ENCODE results near the gene RELA.

RELA gene

DNA sequence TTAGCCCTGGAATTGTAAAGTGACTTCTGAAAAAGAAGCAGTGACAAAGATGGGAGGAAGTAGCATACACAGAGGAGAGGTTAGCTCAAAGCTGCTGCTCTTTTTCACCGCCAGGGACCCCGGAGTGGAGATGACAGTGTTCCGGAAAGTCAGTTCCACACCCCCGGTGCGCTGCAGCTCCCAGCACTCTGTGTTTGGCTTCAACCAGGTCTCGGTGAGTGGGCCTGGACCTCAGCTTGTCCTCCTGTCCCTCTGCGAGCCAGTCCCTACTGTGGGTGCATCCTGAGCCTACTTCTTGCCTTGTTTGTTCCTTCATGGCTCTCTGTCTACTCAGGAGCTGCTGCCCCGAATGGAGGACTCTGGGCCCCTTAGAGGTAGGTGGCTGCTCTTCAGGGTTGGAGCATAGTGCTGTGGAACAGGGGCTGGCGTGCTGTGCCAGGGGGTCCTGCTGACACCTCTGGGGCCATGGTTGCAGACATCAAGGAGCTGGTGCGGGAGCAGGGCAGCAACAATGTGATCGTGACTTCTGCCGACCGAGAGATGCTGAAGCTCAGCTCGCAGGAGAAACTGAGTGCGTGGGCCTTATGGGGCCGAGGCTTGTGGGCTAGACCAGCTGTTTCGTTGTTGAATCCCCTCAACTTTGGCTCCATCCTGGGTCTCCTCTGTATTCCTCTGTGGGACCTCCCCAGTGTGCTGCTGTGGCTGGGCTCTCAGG is 45.4 kb downstream of the RELA start:
- Histone ChIP-seq H3K36me3 (ENCODE audit: control insufficient read depth in 2 of 2, insufficient read depth in 1 of 2, low read length in 2 of 2) (peaks cover 0 to 66% of the 10 kb centered on the region in 2 experiments; a peak in 1 of 3 replicates), H3K4me3 (ENCODE audit: low read depth, low read length) (no peak overlapping the region)
- POLR2A ChIA-PET, result interaction anchor here (0.6 to 1.4 kb wide), 2 partner anchors 16 to 21 kb away, joined by 3 to 6 read pairs; no protein-coding TSS in a partner anchor

DNA sequence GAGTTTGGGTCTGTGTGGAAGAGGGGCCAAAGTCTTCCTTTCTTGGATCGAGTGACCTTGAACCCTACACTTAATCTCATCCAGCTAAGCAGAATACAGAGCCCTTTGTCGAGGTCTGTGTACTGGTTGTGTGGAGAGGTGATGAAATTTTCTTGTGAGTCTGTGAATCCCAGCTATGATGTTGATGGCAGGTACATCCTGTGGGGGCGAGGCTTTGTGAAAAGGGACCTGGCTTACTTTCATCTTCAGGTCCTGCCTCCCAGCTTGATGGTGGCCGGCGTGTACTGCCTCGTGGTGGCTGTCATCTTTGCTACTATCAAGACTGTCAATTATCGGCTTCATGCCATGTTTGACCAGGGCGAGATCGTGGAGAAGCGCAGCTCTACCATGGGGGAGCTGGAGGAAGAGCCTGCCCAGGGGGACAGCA is 46.1 kb downstream of the RELA start:
- H3K36me3 ChIP-seq (ENCODE audit: control insufficient read depth in 2 of 2, insufficient read depth in 1 of 2, low read length in 2 of 2), result peaks cover 0 to 65% of the 10 kb centered on the region in 2 experiments; a peak in 1 of 3 replicates
- H3K9me3 ChIP-seq (ENCODE audit: control insufficient read depth, insufficient read depth, low read depth, low read length), result no peaks in the 10 kb centered on the region
- CTCF ChIA-PET, result interaction anchor here (0.9 to 1.3 kb wide), 2 partner anchors 33 to 243 kb away, joined by 3 to 4 read pairs; partner anchors contain the start of gene MUS81
- POLR2A ChIA-PET, result interaction anchor here (0.6 kb wide), 1 partner anchor 20 kb away, joined by 6 read pairs; no protein-coding TSS in a partner anchor
- H3K4me3 ChIP-seq (ENCODE audit: low read depth, low read length), result peak overlapping the region; percentile 91
- H3K27ac ChIP-seq (ENCODE audit: extremely low read depth, low read depth, low read length), result peak overlapping the region; percentile 79
- no peaks in the 10 kb centered on the region for H3K4me1 ChIP-seq (ENCODE audit: control insufficient read depth, insufficient read depth, low read length)
- TF ChIP-seq SCRT2 (tag by site-specific recombination; IDR thresholded peaks at IDR 0.05) (0 out of 2 replicates have a peak, but pooled peaks have one; percentile 26), TCF7L2 (IDR thresholded peaks at IDR 0.05; ENCODE audit: borderline replicate concordance, low read depth, low read length) (no peak), ZSCAN30 (tag by site-specific recombination; IDR thresholded peaks at IDR 0.05) (no peak), ZNF2 (tag by site-specific recombination; IDR thresholded peaks at IDR 0.05) (no peak), YY2 (tag by site-specific recombination; IDR thresholded peaks at IDR 0.05) (no peak), ZNF623 (tag by site-specific recombination; IDR thresholded peaks at IDR 0.05) (no peak), ZBTB20 (tag by site-specific recombination; IDR thresholded peaks at IDR 0.05) (no peak), ZNF529 (tag by site-specific recombination; IDR thresholded peaks at IDR 0.05; ENCODE audit: insufficient replicate concordance) (peak; percentile 96), ZNF747 (tag by site-specific recombination; IDR thresholded peaks at IDR 0.05) (no peak), ZNF292 (tag by site-specific recombination; IDR thresholded peaks at IDR 0.05; ENCODE audit: borderline replicate concordance, low read depth) (no peak), ZNF341 (tag by site-specific recombination; IDR thresholded peaks at IDR 0.05; ENCODE audit: low read depth) (peak; percentile 42; the same call in 1 of the 2 replicates)
- TF ChIP-seq, protein P1, sequence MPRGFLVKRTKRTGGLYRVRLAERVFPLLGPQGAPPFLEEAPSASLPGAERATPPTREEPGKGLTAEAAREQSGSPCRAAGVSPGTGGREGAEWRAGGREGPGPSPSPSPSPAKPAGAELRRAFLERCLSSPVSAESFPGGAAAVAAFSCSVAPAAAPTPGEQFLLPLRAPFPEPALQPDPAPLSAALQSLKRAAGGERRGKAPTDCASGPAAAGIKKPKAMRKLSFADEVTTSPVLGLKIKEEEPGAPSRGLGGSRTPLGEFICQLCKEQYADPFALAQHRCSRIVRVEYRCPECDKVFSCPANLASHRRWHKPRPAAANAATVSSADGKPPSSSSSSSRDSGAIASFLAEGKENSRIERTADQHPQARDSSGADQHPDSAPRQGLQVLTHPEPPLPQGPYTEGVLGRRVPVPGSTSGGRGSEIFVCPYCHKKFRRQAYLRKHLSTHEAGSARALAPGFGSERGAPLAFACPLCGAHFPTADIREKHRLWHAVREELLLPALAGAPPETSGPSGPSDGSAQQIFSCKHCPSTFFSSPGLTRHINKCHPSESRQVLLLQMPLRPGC (tag by site-specific recombination; IDR thresholded peaks at IDR 0.05), result no peak

More for the DNA sequence above, 45.4 kb downstream of the RELA start:
- Histone ChIP-seq H3K27ac (ENCODE audit: extremely low read depth, low read depth, low read length) (no peak overlapping the region), H3K4me1 (ENCODE audit: control insufficient read depth, insufficient read depth, low read length) (no peaks in the 10 kb centered on the region), H3K9me3 (ENCODE audit: control insufficient read depth, insufficient read depth, low read depth, low read length) (no peaks in the 10 kb centered on the region)
- no peak for TF ChIP-seq ZNF311 (tag by site-specific recombination; IDR thresholded peaks at IDR 0.05; ENCODE audit: borderline replicate concordance)
- TF ChIP-seq ZNF473 (tag by site-specific recombination; IDR thresholded peaks at IDR 0.05), result no peak
- no peak for TF ChIP-seq ZNF629 (tag by site-specific recombination; IDR thresholded peaks at IDR 0.05)
- TF ChIP-seq, protein P2, sequence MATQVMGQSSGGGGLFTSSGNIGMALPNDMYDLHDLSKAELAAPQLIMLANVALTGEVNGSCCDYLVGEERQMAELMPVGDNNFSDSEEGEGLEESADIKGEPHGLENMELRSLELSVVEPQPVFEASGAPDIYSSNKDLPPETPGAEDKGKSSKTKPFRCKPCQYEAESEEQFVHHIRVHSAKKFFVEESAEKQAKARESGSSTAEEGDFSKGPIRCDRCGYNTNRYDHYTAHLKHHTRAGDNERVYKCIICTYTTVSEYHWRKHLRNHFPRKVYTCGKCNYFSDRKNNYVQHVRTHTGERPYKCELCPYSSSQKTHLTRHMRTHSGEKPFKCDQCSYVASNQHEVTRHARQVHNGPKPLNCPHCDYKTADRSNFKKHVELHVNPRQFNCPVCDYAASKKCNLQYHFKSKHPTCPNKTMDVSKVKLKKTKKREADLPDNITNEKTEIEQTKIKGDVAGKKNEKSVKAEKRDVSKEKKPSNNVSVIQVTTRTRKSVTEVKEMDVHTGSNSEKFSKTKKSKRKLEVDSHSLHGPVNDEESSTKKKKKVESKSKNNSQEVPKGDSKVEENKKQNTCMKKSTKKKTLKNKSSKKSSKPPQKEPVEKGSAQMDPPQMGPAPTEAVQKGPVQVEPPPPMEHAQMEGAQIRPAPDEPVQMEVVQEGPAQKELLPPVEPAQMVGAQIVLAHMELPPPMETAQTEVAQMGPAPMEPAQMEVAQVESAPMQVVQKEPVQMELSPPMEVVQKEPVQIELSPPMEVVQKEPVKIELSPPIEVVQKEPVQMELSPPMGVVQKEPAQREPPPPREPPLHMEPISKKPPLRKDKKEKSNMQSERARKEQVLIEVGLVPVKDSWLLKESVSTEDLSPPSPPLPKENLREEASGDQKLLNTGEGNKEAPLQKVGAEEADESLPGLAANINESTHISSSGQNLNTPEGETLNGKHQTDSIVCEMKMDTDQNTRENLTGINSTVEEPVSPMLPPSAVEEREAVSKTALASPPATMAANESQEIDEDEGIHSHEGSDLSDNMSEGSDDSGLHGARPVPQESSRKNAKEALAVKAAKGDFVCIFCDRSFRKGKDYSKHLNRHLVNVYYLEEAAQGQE (tag by site-specific recombination; IDR thresholded peaks at IDR 0.05), result no peak
- no peak for TF ChIP-seq SCRT1 (tag by site-specific recombination; IDR thresholded peaks at IDR 0.05; ENCODE audit: borderline replicate concordance)
- no peak for TF ChIP-seq ZNF169 (tag by site-specific recombination; IDR thresholded peaks at IDR 0.05)
- TF ChIP-seq ZSCAN23 (tag by site-specific recombination; IDR thresholded peaks at IDR 0.05), result no peak
- TF ChIP-seq ZNF660 (tag by site-specific recombination; IDR thresholded peaks at IDR 0.05), result no peak
- TF ChIP-seq ZNF416 (tag by site-specific recombination; IDR thresholded peaks at IDR 0.05), result no peak
- TF ChIP-seq ZNF48 (tag by site-specific recombination; IDR thresholded peaks at IDR 0.05), result no peak
- TF ChIP-seq ZFP41 (tag by site-specific recombination; IDR thresholded peaks at IDR 0.05; ENCODE audit: borderline replicate concordance), result no peak
- TF ChIP-seq, protein P3, sequence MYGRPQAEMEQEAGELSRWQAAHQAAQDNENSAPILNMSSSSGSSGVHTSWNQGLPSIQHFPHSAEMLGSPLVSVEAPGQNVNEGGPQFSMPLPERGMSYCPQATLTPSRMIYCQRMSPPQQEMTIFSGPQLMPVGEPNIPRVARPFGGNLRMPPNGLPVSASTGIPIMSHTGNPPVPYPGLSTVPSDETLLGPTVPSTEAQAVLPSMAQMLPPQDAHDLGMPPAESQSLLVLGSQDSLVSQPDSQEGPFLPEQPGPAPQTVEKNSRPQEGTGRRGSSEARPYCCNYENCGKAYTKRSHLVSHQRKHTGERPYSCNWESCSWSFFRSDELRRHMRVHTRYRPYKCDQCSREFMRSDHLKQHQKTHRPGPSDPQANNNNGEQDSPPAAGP (tag by site-specific recombination; IDR thresholded peaks at IDR 0.05), result no peak
- no peak for TF ChIP-seq MYNN (tag by site-specific recombination; IDR thresholded peaks at IDR 0.05; ENCODE audit: borderline replicate concordance)
- TF ChIP-seq, protein P4, sequence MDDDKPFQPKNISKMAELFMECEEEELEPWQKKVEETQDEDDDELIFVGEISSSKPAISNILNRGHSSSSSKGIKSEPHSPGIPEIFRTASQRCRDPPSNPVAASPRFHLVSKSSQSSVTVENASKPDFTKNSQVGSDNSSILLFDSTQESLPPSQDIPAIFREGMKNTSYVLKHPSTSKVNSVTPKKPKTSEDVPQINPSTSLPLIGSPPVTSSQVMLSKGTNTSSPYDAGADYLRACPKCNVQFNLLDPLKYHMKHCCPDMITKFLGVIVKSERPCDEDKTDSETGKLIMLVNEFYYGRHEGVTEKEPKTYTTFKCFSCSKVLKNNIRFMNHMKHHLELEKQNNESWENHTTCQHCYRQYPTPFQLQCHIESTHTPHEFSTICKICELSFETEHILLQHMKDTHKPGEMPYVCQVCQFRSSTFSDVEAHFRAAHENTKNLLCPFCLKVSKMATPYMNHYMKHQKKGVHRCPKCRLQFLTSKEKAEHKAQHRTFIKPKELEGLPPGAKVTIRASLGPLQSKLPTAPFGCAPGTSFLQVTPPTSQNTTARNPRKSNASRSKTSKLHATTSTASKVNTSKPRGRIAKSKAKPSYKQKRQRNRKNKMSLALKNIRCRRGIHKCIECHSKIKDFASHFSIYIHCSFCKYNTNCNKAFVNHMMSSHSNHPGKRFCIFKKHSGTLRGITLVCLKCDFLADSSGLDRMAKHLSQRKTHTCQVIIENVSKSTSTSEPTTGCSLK (tag by site-specific recombination; IDR thresholded peaks at IDR 0.05), result no peak
- TF ChIP-seq ZNF792 (tag by site-specific recombination; IDR thresholded peaks at IDR 0.05), result no peak
- TF ChIP-seq SP2 (tag by site-specific recombination; IDR thresholded peaks at IDR 0.05), result no peak
- no peak for TF ChIP-seq ZNF549 (tag by site-specific recombination; IDR thresholded peaks at IDR 0.05)
- TF ChIP-seq, protein P5, sequence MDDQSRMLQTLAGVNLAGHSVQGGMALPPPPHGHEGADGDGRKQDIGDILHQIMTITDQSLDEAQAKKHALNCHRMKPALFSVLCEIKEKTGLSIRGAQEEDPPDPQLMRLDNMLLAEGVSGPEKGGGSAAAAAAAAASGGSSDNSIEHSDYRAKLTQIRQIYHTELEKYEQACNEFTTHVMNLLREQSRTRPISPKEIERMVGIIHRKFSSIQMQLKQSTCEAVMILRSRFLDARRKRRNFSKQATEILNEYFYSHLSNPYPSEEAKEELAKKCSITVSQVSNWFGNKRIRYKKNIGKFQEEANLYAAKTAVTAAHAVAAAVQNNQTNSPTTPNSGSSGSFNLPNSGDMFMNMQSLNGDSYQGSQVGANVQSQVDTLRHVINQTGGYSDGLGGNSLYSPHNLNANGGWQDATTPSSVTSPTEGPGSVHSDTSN (CRISPR knock-in tag; IDR thresholded peaks at IDR 0.05), result no peak
- TF ChIP-seq ZNF138 (tag by site-specific recombination; IDR thresholded peaks at IDR 0.05; ENCODE audit: borderline replicate concordance), result no peak
- CTCF ChIA-PET, result interaction anchor here (0.9 to 1.3 kb wide), 2 partner anchors 32 to 242 kb away, joined by 3 to 4 read pairs; partner anchors contain the start of gene MUS81

Data from HEK293 (cell line).